PC-3 (cell line): Measurements from ENCODE around the gene SIN3B.

ENCODE experiments used
- CTCF ChIP-seq: fragments of 300-600 bp; sonication (generic); conservative IDR thresholded peaks from 2 replicates; pipeline ENCODE4 v1.5.1; 2017; ENCODE audit warnings: antibody characterized with exemption, low read depth, mild to moderate bottlenecking, low read length
- EZH2 ChIP-seq: fragments of 300-600 bp; sonication (generic); IDR thresholded peaks from one replicate; pipeline ENCODE4 v1.6.1; 2017; ENCODE audit warnings: antibody characterized with exemption, mild to moderate bottlenecking, low read length; ENCODE audit not compliant: unreplicated experiment
- EZH2phosphoT487 ChIP-seq: fragments of 300-600 bp; sonication (generic); IDR thresholded peaks from 2 replicates; pipeline ENCODE4 v1.6.1; 2018; ENCODE audit warnings: mild to moderate bottlenecking, antibody characterized with exemption, low read length, borderline replicate concordance

DNA sequence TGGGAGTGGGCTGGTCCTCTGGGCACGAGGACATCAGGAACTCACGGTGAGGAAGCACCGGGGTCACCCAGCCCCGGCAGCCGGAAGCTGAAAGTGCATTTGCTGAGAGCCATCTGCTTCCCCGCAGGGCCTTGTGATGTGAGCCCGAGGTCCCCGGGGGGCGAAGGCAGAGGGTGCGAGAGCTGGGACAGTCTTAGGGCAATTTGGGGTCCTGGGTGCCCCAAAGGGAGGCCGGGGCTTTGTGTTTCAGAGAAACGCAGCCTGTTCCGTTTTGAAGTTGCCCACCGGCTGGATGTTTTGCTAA lies 64.4 kb downstream of the SIN3B start:
- TF ChIP-seq CTCF (no peak), EZH2 (no peak), EZH2phosphoT487 (no peak)
